GM21529 (cell line): Measurements from ENCODE around the gene RTN4IP1.
A peak's percentile ranks its signal among the peaks of the same experiment; 100 is the strongest.
"Not testable (repeated sequence)": the region's sequence is repeated elsewhere in the genome, so short reads cannot be mapped to it uniquely, and the experiment has no call there.

ENCODE experiments used
- ATAC-seq: cut with Tn5 transposase; IDR thresholded peaks from one replicate; pipeline ENCODE4 v1.9.1; 2021; ENCODE audit not compliant: unreplicated experiment

The RTN4IP1 gene

GRCh38 chr6:106628658-106629102 is 618 bp downstream of the RTN4IP1 start:
- ATAC-seq: peak; percentile 1

GRCh38 chr6:106627760-106628159 is 1.5 kb downstream of the RTN4IP1 start:
- ATAC-seq: not testable (repeated sequence)

GRCh38 chr6:106626485-106626884 is 2.8 kb downstream of the RTN4IP1 start:
- peak; percentile 26 for ATAC-seq

GRCh38 chr6:106623039-106623438 is 6.3 kb downstream of the RTN4IP1 start:
- ATAC-seq: no peak

GRCh38 chr6:106622412-106622811 is 6.9 kb downstream of the RTN4IP1 start:
- no peak for ATAC-seq

- no peak for ATAC-seq
These were observed 8.2 kb downstream of the RTN4IP1 start for GRCh38 chr6:106620931-106621672.

- no peak for ATAC-seq
These were observed 10.1 kb downstream of the RTN4IP1 start for GRCh38 chr6:106619223-106619622.

GRCh38 chr6:106618324-106618723 is 11.0 kb downstream of the RTN4IP1 start:
- no peak for ATAC-seq

- no peak for ATAC-seq
These were observed 11.4 kb downstream of the RTN4IP1 start for GRCh38 chr6:106617857-106618256.

- ATAC-seq: peak; percentile 58
These were observed 12.0 kb downstream of the RTN4IP1 start for GRCh38 chr6:106617302-106617701.

- no peak for ATAC-seq
These were observed 14.6 kb downstream of the RTN4IP1 start for GRCh38 chr6:106614592-106615257.

GRCh38 chr6:106614166-106614565 is 15.1 kb downstream of the RTN4IP1 start:
- no peak for ATAC-seq

GRCh38 chr6:106613590-106613989 is 15.7 kb downstream of the RTN4IP1 start:
- ATAC-seq: no peak

- ATAC-seq: no peak
These were observed 16.5 kb downstream of the RTN4IP1 start for GRCh38 chr6:106612671-106613416.

- no peak for ATAC-seq
These were observed 18.3 kb downstream of the RTN4IP1 start for GRCh38 chr6:106611030-106611429.

GRCh38 chr6:106609699-106610098 is 19.6 kb downstream of the RTN4IP1 start:
- no peak for ATAC-seq

- ATAC-seq: peak; percentile 85
These were observed 21.1 kb downstream of the RTN4IP1 start for GRCh38 chr6:106608080-106608668.

GRCh38 chr6:106600329-106600728 is 29.0 kb downstream of the RTN4IP1 start:
- ATAC-seq: no peak

- no peak for ATAC-seq
These were observed 29.9 kb downstream of the RTN4IP1 start for GRCh38 chr6:106599440-106599839.

- no peak for ATAC-seq
These were observed 38.0 kb downstream of the RTN4IP1 start for GRCh38 chr6:106591111-106591825.

GRCh38 chr6:106588937-106589336 is 40.4 kb downstream of the RTN4IP1 start:
- not testable (repeated sequence) for ATAC-seq
